ENCODE data around the gene USP20.

DNA sequence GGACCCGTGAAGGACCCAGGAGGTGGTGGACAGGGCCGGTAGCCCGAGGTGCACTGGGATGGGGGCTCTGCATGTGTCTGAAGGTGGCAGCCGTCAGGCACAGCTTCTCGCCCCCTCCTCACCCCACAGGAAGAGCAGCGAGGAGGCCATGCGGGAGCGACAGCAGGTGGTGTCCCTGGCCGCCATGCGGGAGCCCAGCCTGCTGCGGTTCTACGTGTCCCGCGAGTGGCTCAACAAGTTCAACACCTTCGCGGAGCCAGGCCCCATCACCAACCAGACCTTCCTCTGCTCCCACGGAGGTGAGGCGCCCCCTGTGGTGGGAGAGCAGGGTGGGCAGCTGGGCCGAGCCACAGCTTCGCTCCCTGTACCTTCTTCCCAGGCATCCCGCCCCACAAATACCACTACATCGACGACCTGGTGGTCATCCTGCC lies 39.9 kb downstream of the USP20 start:
- TF ChIP-seq, protein P1, sequence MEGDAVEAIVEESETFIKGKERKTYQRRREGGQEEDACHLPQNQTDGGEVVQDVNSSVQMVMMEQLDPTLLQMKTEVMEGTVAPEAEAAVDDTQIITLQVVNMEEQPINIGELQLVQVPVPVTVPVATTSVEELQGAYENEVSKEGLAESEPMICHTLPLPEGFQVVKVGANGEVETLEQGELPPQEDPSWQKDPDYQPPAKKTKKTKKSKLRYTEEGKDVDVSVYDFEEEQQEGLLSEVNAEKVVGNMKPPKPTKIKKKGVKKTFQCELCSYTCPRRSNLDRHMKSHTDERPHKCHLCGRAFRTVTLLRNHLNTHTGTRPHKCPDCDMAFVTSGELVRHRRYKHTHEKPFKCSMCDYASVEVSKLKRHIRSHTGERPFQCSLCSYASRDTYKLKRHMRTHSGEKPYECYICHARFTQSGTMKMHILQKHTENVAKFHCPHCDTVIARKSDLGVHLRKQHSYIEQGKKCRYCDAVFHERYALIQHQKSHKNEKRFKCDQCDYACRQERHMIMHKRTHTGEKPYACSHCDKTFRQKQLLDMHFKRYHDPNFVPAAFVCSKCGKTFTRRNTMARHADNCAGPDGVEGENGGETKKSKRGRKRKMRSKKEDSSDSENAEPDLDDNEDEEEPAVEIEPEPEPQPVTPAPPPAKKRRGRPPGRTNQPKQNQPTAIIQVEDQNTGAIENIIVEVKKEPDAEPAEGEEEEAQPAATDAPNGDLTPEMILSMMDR (conservative IDR thresholded peaks at IDR 0.05; ENCODE audit: low read length) = peak; percentile 46
- TF ChIP-seq EZH2phosphoT487 (IDR thresholded peaks at IDR 0.05; ENCODE audit: borderline replicate concordance, low read depth, low read length) = no peak

Data from OCI-LY7 (cell line).